Nephron progenitor cell (in vitro differentiated cells): ENCODE data around the gene TARBP2.
A peak's percentile ranks its signal among the peaks of the same experiment; 100 is the strongest.

Experiments
- DNase-seq: peaks from one replicate; pipeline ENCODE4 v3.0.0; 2021
- H3K27ac Mint-ChIP-seq: 2 replicates; pipeline ENCODE4 v1.8.0; 2021; ENCODE audit warnings: mild to moderate bottlenecking, moderate library complexity, mixed read lengths
- H3K27me3 Mint-ChIP-seq: 2 replicates; pipeline ENCODE4 v1.8.0; 2021; ENCODE audit warnings: mild to moderate bottlenecking, low read depth, mixed read lengths; ENCODE audit not compliant: poor library complexity
- H3K36me3 Mint-ChIP-seq: 2 replicates; pipeline ENCODE4 v1.8.0; 2021; ENCODE audit warnings: low read depth, mixed read lengths
- H3K4me1 Mint-ChIP-seq: 2 replicates; pipeline ENCODE4 v1.8.0; 2021; ENCODE audit warnings: mixed read lengths
- H3K4me3 Mint-ChIP-seq: 2 replicates; pipeline ENCODE4 v1.8.0; 2021; ENCODE audit warnings: mild to moderate bottlenecking, moderate library complexity, mixed read lengths
- H3K9me3 Mint-ChIP-seq: 2 replicates; pipeline ENCODE4 v1.8.0; 2021; ENCODE audit warnings: mild to moderate bottlenecking, moderate library complexity, mixed read lengths
- CTCF ChIP-seq: fragments of 200-600 bp; sonication (generic); IDR thresholded peaks from 2 replicates; pipeline ENCODE4 v1.5.0; 2021; ENCODE audit warnings: antibody characterized with exemption

TARBP2 gene

DNA sequence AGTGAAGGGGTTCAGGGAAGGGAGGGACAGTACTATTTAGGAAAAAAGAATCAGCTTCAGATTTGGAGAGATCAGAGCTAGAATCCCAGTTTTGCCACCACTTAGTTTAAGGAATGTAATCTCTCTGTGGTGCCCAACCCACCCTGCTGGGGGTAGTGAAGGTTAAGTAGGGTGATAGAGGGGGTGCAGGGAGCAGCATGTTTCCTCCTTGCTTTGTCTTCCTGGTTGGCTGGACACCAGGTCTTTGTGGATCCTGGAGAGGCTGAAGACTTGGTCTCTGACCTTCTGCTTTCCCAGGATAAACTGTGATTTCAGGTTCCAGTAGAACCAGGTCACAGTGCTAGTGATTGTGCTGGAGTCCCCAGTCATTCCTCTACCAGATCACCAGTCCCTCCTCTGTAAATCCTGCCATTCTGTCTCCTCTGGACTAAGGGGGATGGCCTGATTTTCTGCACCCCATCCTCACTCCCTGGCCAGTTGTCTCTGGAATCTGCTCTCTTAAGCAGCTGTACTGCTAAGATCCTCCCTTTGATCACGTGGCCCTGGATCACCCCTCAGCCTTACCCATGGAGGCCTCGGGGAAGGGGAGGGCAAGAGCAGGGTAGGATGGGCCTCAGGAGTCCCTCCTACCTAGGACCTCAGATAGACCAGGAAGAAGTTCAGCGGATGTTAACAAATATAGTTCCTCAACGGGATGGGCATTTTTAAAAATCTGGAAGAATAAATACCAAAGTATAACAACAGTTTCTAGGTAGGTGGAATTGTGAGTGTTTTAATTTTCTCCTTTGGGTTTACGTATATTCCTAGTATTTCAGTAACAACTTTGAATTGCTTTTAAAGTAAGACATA lies 5.0 kb upstream of the TARBP2 start:
- Mint-ChIP-seq H3K36me3 (no peaks in the 10 kb centered on the region), H3K4me1 (peaks cover 78% of the 10 kb centered on the region), H3K9me3 (no peaks in the 10 kb centered on the region), H3K27me3 (peaks cover 3% of the 10 kb centered on the region), H3K27ac (peak overlapping the region; percentile 74), H3K4me3 (peak overlapping the region; percentile 66)
- TF ChIP-seq CTCF = no peak
- DNase-seq = peak; percentile 50

DNA sequence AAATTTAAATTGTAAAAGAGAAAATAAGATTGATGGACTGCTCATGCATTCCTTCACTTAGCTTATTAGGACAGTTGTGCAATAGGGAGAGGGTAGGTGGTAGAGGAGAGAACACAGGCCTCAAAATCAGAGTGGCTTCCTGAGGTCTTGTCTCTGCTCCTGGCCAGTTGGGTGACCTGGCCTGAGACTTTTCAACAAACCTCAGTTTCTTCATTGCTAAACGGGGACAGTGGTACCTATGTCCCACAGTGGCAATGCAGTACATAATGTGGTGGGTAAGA lies 4.4 kb upstream of the TARBP2 start:
- DNase-seq = no peak
- Mint-ChIP-seq H3K27me3 (peaks cover 3% of the 10 kb centered on the region), H3K9me3 (no peaks in the 10 kb centered on the region), H3K4me1 (peaks cover 77% of the 10 kb centered on the region), H3K4me3 (peak overlapping the region; percentile 66), H3K36me3 (no peaks in the 10 kb centered on the region), H3K27ac (no peak overlapping the region)
- TF ChIP-seq CTCF = no peak

- Mint-ChIP-seq H3K4me3 (no peak overlapping the region), H3K27ac (no peak overlapping the region), H3K4me1 (peaks cover 77% of the 10 kb centered on the region), H3K27me3 (peaks cover 4% of the 10 kb centered on the region), H3K9me3 (no peaks in the 10 kb centered on the region), H3K36me3 (no peaks in the 10 kb centered on the region)
- TF ChIP-seq CTCF = no peak
- DNase-seq = no peak
These were observed 3.6 kb upstream of the TARBP2 start for GRCh38 chr12:53497461-53497860.

DNA sequence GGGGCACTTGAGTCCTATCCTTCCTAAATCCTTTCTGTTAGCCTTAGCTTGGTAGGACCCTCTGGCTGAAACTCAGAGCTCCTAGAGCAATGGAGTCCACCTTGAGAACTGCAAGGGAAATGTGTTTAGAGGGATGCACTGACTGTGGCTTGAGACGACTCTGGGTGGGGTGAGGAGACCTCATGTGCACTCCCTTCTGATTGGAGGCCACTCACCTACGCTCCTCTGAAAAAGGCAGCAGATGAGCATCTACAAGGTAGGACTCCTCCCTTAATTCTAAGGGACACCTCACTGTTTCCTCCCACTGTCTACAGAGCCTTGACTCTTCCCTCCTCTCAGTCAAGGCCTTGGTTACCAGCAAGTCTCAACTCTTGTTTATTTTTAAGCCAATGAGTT lies 2.9 kb upstream of the TARBP2 start:
- Mint-ChIP-seq H3K27me3 (peaks cover 7% of the 10 kb centered on the region), H3K36me3 (no peaks in the 10 kb centered on the region), H3K9me3 (no peaks in the 10 kb centered on the region), H3K4me3 (peak overlapping the region; percentile 83), H3K27ac (no peak overlapping the region), H3K4me1 (peaks cover 76% of the 10 kb centered on the region)
- DNase-seq = no peak
- TF ChIP-seq CTCF = no peak

DNA sequence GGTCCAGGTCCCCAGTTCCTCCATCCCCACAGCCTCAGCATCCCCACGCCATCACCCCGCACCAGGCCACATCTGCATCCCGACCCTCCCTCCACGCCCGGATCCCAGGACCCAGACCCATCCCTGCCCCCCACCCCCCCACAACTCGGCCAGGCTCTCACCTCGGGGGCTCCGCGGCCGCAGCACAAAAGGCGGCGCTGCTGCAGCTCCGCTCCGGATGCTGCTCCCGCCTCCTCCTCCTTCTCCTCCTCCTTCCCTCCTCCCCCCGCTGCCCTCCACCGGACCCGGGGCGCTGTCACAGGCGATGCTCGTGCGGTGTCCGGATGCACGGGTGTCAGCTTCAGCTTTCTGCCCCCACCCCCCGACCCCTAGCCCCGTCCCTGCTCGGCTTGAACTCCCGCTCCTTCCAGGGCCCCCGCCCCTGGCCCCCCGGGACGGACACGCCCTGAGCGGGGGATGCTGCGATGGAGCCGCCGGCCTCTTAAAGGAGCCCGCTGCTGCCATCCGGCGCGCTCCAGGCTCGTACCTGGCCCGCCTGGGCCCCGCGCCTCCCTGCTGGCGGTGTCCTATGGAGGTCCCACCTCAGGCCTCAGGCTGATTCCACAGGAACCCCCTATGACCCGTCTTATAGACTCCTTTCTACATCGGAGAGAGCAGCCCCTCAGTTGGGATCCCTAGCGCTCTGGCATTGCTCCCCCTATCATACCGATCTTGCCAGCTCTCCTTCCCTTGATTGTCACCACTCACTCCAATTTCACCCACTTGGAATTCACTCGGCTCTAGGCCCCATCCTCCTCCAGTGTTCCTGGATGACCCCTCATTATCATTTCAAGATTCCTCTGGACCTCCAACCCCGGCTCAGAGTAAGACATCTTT lies 1.6 kb upstream of the TARBP2 start, which contains the start of gene MAP3K12:
Gene MAP3K12 (minus strand): TSS at position 193 of the 876 bp plus-strand sequence. CDS start 12,067 bp downstream, outside the sequence.
- peak; percentile 74 for DNase-seq
- H3K36me3 Mint-ChIP-seq = peaks cover under 1% of the 10 kb centered on the region

More for the DNA sequence above, 1.6 kb upstream of the TARBP2 start, which contains the start of gene MAP3K12:
- peaks cover 7% of the 10 kb centered on the region for H3K27me3 Mint-ChIP-seq
- no peak for TF ChIP-seq CTCF
- peaks cover 63% of the 10 kb centered on the region for H3K4me1 Mint-ChIP-seq
- peak within 1 kb of the TSS; percentile 83 for H3K4me3 Mint-ChIP-seq
- H3K9me3 Mint-ChIP-seq = no peaks in the 10 kb centered on the region
- peak within 1 kb of the TSS; percentile 67 for H3K27ac Mint-ChIP-seq
